HG03469 (cell line): ENCODE data around the gene GUCA1A.
"Not testable (repeated sequence)": the region's sequence is repeated elsewhere in the genome, so short reads cannot be mapped to it uniquely, and the experiment has no call there.

Source experiments
- ATAC-seq: cut with Tn5 transposase; IDR thresholded peaks from one replicate; pipeline ENCODE4 v1.9.1; 2021; ENCODE audit warnings: mild to moderate bottlenecking, moderate library complexity, moderate number of reproducible peaks; ENCODE audit not compliant: unreplicated experiment

GUCA1A gene

GRCh38 chr6:42202131-42202915, 29.2 kb downstream of the GUCA1A start:
- not testable (repeated sequence) for ATAC-seq

GRCh38 chr6:42203183-42203582, 30.0 kb downstream of the GUCA1A start:
- no peak for ATAC-seq

- ATAC-seq: no peak
Measured at GRCh38 chr6:42204768-42205282, 31.7 kb downstream of the GUCA1A start.

GRCh38 chr6:42207559-42207958, 34.4 kb downstream of the GUCA1A start:
- ATAC-seq: not testable (repeated sequence)

- ATAC-seq: no peak
Measured at GRCh38 chr6:42210551-42210950, 37.4 kb downstream of the GUCA1A start.

GRCh38 chr6:42211726-42212125, 38.6 kb downstream of the GUCA1A start:
- ATAC-seq: no peak

- no peak for ATAC-seq
Measured at GRCh38 chr6:42212442-42212841, 39.3 kb downstream of the GUCA1A start.

GRCh38 chr6:42216495-42216894, 43.3 kb downstream of the GUCA1A start:
- not testable (repeated sequence) for ATAC-seq

GRCh38 chr6:42217157-42217518, 44.0 kb downstream of the GUCA1A start:
- no peak for ATAC-seq

- peak; percentile 68 for ATAC-seq
Measured at GRCh38 chr6:42217519-42218367, 44.6 kb downstream of the GUCA1A start, which contains the start of gene MRPS10. Gene MRPS10, minus strand, starts transcription at chr6:42217861. Its CDS starts 12 bp downstream, at chr6:42217849.

- ATAC-seq: no peak
Measured at GRCh38 chr6:42220807-42221206, 47.6 kb downstream of the GUCA1A start.

- no peak for ATAC-seq
Measured at GRCh38 chr6:42221546-42221945, 48.4 kb downstream of the GUCA1A start.

GRCh38 chr6:42222448-42222847, 49.3 kb downstream of the GUCA1A start:
- ATAC-seq: no peak

- peak; percentile 94 for ATAC-seq
Measured at GRCh38 chr6:42224222-42225028, 51.3 kb downstream of the GUCA1A start.

- ATAC-seq: no peak
Measured at GRCh38 chr6:42225029-42225339, 51.8 kb downstream of the GUCA1A start.

GRCh38 chr6:42225419-42225818, 52.3 kb downstream of the GUCA1A start:
- no peak for ATAC-seq

- no peak for ATAC-seq
Measured at GRCh38 chr6:42226161-42226611, 53.0 kb downstream of the GUCA1A start.

GRCh38 chr6:42226645-42227143, 53.5 kb downstream of the GUCA1A start:
- no peak for ATAC-seq

GRCh38 chr6:42227173-42227850, 54.1 kb downstream of the GUCA1A start:
- ATAC-seq: no peak

- ATAC-seq: no peak
Measured at GRCh38 chr6:42228305-42228704, 55.1 kb downstream of the GUCA1A start.
